22Rv1 (cell line): ENCODE results near the gene CYS1.
A peak's percentile ranks its signal among the peaks of the same experiment; 100 is the strongest.

Experiments
- H3K27ac ChIP-seq: fragments of 450-650 bp; 2 replicates; pipeline ENCODE4 v1.5.1; 2017
- ZFX ChIP-seq: fragments of 450-650 bp; IDR thresholded peaks from 2 replicates; pipeline ENCODE4 v1.6.1; 2017; ENCODE audit warnings: antibody characterized with exemption, borderline replicate concordance
- TF ChIP-seq, protein P1 (sequence below): fragments of 450-650 bp; IDR thresholded peaks from 2 replicates; pipeline ENCODE4 v1.5.1; 2017; ENCODE audit warnings: mild to moderate bottlenecking

The CYS1 gene

DNA sequence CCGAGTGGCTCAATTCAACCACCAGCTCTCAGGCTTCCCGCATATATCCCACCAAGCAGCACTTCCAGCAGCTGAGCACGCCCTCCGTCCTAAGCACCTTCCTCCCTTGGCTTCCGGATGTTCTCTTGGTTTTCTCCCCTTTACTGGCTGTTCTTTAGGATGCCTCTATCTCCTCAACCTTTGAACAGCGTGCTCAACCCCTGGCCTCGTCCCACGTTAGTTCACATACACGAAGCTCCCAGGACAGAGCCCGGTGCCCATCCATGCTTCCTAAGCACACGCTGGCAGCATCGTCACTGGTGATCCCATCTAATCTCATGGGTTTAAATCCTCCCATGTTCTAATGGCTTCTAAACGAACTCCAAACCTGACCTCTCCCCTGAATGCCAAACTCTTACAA lies 3.7 kb downstream of the CYS1 start:
- TF ChIP-seq, protein P1, sequence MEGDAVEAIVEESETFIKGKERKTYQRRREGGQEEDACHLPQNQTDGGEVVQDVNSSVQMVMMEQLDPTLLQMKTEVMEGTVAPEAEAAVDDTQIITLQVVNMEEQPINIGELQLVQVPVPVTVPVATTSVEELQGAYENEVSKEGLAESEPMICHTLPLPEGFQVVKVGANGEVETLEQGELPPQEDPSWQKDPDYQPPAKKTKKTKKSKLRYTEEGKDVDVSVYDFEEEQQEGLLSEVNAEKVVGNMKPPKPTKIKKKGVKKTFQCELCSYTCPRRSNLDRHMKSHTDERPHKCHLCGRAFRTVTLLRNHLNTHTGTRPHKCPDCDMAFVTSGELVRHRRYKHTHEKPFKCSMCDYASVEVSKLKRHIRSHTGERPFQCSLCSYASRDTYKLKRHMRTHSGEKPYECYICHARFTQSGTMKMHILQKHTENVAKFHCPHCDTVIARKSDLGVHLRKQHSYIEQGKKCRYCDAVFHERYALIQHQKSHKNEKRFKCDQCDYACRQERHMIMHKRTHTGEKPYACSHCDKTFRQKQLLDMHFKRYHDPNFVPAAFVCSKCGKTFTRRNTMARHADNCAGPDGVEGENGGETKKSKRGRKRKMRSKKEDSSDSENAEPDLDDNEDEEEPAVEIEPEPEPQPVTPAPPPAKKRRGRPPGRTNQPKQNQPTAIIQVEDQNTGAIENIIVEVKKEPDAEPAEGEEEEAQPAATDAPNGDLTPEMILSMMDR: no peak
- no peak for TF ChIP-seq ZFX
- no peak overlapping the region for H3K27ac ChIP-seq

DNA sequence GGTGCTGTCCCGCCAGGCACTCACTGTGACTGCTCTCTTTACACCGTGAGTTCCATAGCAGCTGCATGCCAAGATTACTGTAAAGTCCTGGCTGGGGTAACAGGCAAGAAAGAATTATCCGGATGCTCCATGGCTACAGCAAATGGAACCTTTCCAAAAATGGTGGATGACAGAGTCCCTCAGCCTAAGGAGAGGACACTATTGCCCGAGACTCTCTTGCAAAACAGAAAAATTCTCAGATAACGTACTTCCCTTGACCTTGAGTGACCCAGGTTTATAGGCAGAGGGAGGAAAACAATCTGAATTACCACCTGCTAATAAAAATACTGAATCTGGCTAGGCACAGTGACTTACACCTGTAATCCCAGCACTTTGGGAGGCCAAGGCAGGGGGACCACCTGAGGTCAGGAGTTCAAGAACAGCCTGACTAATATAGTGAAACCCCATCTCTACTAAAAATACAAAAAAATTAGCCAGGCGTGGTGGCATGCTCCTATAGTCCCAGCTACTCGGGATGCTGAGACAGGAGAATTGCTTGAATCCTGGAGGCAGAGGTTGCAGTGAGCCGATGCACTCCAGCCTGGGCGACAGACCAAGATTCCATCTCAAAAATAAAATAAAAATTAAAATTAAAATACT lies 4.5 kb downstream of the CYS1 start:
- H3K27ac ChIP-seq: no peak overlapping the region
- TF ChIP-seq ZFX: no peak
- TF ChIP-seq, protein P1: no peak

DNA sequence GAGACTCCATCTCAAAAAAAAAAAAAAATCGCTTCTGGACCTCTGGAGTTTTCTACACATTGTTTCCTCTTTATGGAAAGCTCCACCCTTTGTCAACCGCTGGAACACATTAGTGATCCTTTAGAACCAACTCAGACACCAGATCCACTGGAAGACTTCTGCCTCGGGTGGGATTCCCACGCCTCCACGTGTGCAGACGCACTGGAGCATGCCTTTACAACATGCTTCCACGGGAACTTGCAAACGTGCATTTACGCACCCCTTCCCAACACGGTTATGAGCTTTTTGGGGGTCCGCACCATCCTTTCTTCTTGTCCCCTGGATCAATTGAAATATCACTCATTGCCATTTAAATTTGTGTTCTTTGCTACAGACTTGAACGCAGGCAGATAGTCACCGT lies 5.1 kb downstream of the CYS1 start:
- TF ChIP-seq ZFX: no peak
- TF ChIP-seq, protein P1: no peak
- no peak overlapping the region for H3K27ac ChIP-seq

DNA sequence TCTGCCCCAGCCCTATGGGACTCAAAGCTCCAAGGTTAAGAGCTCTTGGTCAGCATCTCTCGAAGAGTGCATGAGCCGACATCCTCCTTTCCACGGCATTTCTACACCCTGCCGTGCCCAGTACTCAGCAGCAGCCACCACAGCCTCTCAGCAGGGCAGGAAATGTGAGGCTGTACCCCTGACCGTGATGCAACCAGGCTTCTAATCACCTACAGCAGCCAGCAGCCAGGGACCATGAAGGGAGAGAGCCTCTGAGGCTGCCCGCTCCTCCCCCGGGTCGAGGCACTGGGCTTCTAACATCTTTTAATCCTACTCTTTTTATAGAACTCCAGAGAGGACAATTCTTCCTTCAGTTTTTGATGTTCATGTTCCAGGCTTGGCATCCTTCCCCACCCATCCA lies 6.5 kb downstream of the CYS1 start:
- no peak overlapping the region for H3K27ac ChIP-seq
- no peak for TF ChIP-seq ZFX
- TF ChIP-seq, protein P1: no peak

DNA sequence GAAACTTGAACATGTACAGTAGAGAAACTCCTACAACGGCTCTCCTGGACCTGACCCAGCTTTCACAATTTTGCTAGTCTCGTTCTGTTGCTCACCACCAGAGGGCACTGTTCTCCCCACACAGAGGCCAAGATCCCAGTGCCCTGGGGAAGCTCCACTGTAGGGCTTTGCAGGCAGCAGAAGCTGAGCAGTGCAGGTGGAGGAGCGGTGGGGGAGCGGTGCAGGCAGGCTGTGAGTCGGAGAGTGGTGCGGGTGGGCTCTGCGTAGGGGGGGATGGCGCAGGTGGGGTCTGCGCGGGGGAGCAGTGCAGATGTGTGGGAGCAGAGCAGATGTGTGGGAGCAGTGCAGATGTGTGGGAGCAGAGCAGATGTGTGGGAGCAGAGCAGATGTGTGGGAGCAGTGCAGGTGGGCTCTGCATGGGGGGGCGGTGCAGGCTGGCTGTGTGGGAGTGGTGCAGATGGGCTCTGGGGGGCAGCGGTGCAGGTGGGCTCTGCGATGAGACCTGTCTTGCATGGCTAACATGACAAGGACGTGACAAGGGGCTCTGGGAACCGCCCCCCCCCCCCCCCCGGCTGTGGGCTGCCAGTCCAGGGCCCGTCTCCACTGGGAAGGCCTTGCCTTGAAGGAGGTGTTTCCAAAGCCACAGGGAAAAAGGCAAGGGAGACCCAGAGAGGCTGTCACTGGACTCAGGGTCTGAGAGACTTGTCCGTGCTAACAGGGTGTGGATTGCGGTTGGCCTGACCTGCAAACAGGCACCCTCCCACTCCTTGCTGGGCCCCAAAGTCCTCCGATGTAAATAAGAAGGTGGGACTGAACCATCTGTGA lies 7.3 kb downstream of the CYS1 start:
- no peak overlapping the region for H3K27ac ChIP-seq
- TF ChIP-seq, protein P1: peak; percentile 92
- no peak for TF ChIP-seq ZFX

DNA sequence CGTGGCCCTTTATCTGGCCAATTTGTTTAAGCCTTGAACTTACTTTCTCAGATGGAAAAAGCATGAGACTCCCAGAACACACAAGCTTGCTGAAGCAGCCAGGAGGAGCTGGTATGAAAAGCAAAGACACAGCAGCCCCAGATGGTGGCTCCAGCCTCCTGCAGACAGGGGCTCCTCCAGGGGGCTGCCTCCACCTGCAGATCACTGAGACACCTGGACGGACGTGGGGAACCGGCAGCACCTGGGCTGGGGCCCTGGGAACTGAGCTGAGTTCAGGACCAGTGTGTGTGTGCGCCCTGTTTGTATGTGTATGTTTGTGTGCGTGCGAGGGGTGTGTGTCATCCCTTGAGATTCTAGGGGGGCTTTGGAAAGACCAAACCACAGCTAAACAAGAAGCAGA lies 8.6 kb downstream of the CYS1 start:
- H3K27ac ChIP-seq: no peak overlapping the region
- TF ChIP-seq, protein P1: no peak
- no peak for TF ChIP-seq ZFX

DNA sequence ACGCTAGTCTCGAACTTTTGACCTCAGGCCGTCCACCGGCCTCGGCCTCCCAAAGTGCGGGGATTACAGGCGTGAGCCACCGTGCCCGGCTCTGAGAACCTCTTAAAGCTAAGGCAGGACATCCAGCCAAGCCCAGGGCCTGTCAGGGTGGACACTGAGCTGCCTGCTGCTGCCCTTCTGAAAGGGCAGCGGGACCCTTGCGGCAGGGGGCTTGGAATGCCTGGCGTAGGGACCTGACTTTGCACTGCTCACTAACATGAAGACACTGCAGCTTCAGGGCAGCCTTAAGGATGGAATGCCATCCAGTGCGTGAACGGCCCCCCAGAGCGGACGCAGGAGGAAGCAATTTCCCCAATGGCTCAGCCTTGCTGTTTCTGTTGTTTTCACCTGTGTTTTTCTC lies 9.0 kb downstream of the CYS1 start:
- TF ChIP-seq, protein P1: no peak
- TF ChIP-seq ZFX: no peak
- H3K27ac ChIP-seq: no peak overlapping the region
